Caco-2 (cell line): ENCODE measurements around the gene PYDC2. TPM values are rescaled to one million over a fixed set of nuclear protein-coding genes. Genes with fewer than 3 reads are reported as not detected.

Experiments used
- Bru-seq: library from RNA; stranded (reverse); fragments of 400-500 nt; gene quantifications from one replicate; lab custom pipeline; 2021; lab: Mats Ljungman, UMichigan
- BruChase-seq, 2 experiments: library from RNA; stranded (reverse); fragments of 400-500 nt; gene quantifications; one replicate each; lab custom pipeline; 2021; lab: Mats Ljungman, UMichigan
- BruUV-seq: library from RNA; stranded (reverse); fragments of 400-500 nt; replicated peaks from 2 replicates; lab custom pipeline; 2021; lab: Mats Ljungman, UMichigan
- CTCF ChIA-PET: fragments of 300-600 bp; sonication (Branson Sonifier 250); formaldehyde crosslinking; loops from one replicate; lab custom pipeline; 2022; ENCODE audit warnings: antibody characterized with exemption; lab: Charles Lee
- POLR2A ChIA-PET: fragments of 300-600 bp; sonication (Branson Sonifier 250); formaldehyde crosslinking; loops from one replicate; lab custom pipeline; 2022; ENCODE audit warnings: antibody characterized with exemption; lab: Charles Lee
- DNase-seq, 2 experiments: peaks; one replicate each; pipeline versions ENCODE4 v3.0.0 to v3.0.0-alpha.2; 2020 to 2022
- H3K27me3 ChIP-seq: replicated peaks from 2 replicates; pipeline ENCODE4 v1.6.0; 2011; ENCODE audit warnings: low read length; ENCODE audit not compliant: control insufficient read depth, insufficient read depth
- H3K36me3 ChIP-seq: 2 replicates; pipeline ENCODE4 v1.5.1; 2011; ENCODE audit warnings: low read length; ENCODE audit not compliant: control insufficient read depth, insufficient read depth
- H3K4me1 ChIP-seq: fragments of 250-450 bp; sonication (Bioruptor Pico); 2 replicates; pipeline ENCODE4 v1.5.1; 2020; ENCODE audit warnings: mild to moderate bottlenecking
- H3K4me3 ChIP-seq: 2 replicates; pipeline ENCODE4 v1.5.1; 2011; ENCODE audit warnings: low read depth, mild to moderate bottlenecking, control low read depth, low read length
- H3K9me3 ChIP-seq: fragments of 250-450 bp; sonication (Bioruptor Pico); 2 replicates; pipeline ENCODE4 v1.5.1; 2020; ENCODE audit warnings: mild to moderate bottlenecking, moderate library complexity
- H3K27ac Mint-ChIP-seq: one replicate; pipeline ENCODE4 v1.8.0; 2022; ENCODE audit warnings: mixed read lengths; ENCODE audit not compliant: unreplicated experiment
- H3K27me3 Mint-ChIP-seq: one replicate; pipeline ENCODE4 v1.8.0; 2022; ENCODE audit warnings: mixed read lengths; ENCODE audit not compliant: insufficient read depth, unreplicated experiment
- H3K36me3 Mint-ChIP-seq: one replicate; pipeline ENCODE4 v1.8.0; 2022; ENCODE audit warnings: mild to moderate bottlenecking, mixed read lengths; ENCODE audit not compliant: insufficient read depth, unreplicated experiment
- H3K4me1 Mint-ChIP-seq: one replicate; pipeline ENCODE4 v1.8.0; 2022; ENCODE audit warnings: low read depth, mixed read lengths; ENCODE audit not compliant: unreplicated experiment
- H3K4me3 Mint-ChIP-seq: one replicate; pipeline ENCODE4 v1.8.0; 2022; ENCODE audit warnings: mild to moderate bottlenecking, moderate library complexity, mixed read lengths; ENCODE audit not compliant: unreplicated experiment
- H3K9me3 Mint-ChIP-seq: one replicate; pipeline ENCODE4 v1.8.0; 2022; ENCODE audit warnings: mixed read lengths; ENCODE audit not compliant: unreplicated experiment
- CTCF ChIP-seq, 2 experiments: fragments of 200-600 bp in 1 of 2; IDR thresholded peaks; 1 replicate in 1 of 2; 2 replicates in 1 of 2; pipeline versions ENCODE4 v1.5.1 to v1.8.0; 2011 to 2022; ENCODE audit warnings: antibody characterized with exemption in 1 of 2, control low read depth in 1 of 2, inconsistent platforms in 1 of 2, low read depth in 1 of 2, low read length in 1 of 2, mild to moderate bottlenecking in 1 of 2, moderate library complexity in 1 of 2; ENCODE audit not compliant: insufficient read depth in 1 of 2, severe bottlenecking in 1 of 2, unreplicated experiment in 1 of 2
- intact Hi-C: fragments of 100-400 bp; cut with micrococcal nuclease; formaldehyde crosslinking; loops from one replicate; pipeline ENCODE4 v1.10.0; 2022; ENCODE audit not compliant: unreplicated experiment
- long read RNA-seq: library from polyadenylated mRNA; stranded (forward); transcript quantifications from one replicate; pipeline ENCODE4 v2.0.0, GENCODE V29; 2022
- total RNA-seq: library from RNA; stranded (reverse); gene quantifications from 2 replicates; pipeline ENCODE4 v1.2.3, GENCODE V29; 2022

Gene PYDC2
- total RNA-seq (not detected in 2 replicates), Bru-seq, nascent RNA (not detected), BruChase-seq, experiment 1, labeled RNA remaining after a 2-hour chase (percentile 36 among the genes with signal in this experiment), BruChase-seq, experiment 2, labeled RNA remaining after a 6-hour chase (percentile 33 among the genes with signal in this experiment)
- long read RNA-seq: 0 reads

- no peak within 1 kb of the TSS for H3K4me3 Mint-ChIP-seq
- Histone ChIP-seq H3K4me1 (0 out of 2 replicates have a peak, but pooled peaks cover 2% of the 10 kb centered on the region), H3K4me3 (no peak within 1 kb of the TSS), H3K9me3 (no peaks in the 10 kb centered on the region), H3K27me3 (no peaks in the 10 kb centered on the region), H3K36me3 (no peaks in the 10 kb centered on the region)
- no peaks in the 10 kb centered on the region for H3K4me1 Mint-ChIP-seq
- POLR2A ChIA-PET: no interaction called here
- DNase-seq: no peak
- intact Hi-C loops: no loop called here
- no peak within 1 kb of the TSS for H3K27ac Mint-ChIP-seq
- H3K27me3 Mint-ChIP-seq: no peaks in the 10 kb centered on the region
- no peak for TF ChIP-seq CTCF (IDR thresholded peaks at IDR 0.05; ENCODE audit: insufficient read depth in 1 of 2, low read depth in 1 of 2, low read length in 1 of 2, severe bottlenecking in 1 of 2, unreplicated experiment in 1 of 2)
- CTCF ChIA-PET: no interaction called here
- no peaks in the 10 kb centered on the region for H3K36me3 Mint-ChIP-seq
- no TSS peak for BruUV-seq
- no peaks in the 10 kb centered on the region for H3K9me3 Mint-ChIP-seq
These were observed at the start of gene PYDC2 for GRCh38 chr3:191461113-191461595. Gene PYDC2 (plus strand): TSS chr3:191461163. CDS start chr3:191461163, 0 bp downstream.

- ChIA-PET POLR2A (no interaction called here), CTCF (no interaction called here)
- DNase-seq: no peak
- BruUV-seq: no TSS peak
- intact Hi-C loops: loop anchor here (10.0 kb wide), 1 partner anchor 772 kb away; no protein-coding TSS in a partner anchor
- H3K27me3 ChIP-seq: no peaks in the 10 kb centered on the region
- H3K36me3 Mint-ChIP-seq: no peaks in the 10 kb centered on the region
- H3K27me3 Mint-ChIP-seq: no peaks in the 10 kb centered on the region
- no peaks in the 10 kb centered on the region for H3K9me3 ChIP-seq
- H3K4me1 Mint-ChIP-seq: no peaks in the 10 kb centered on the region
- H3K27ac Mint-ChIP-seq: no peak overlapping the region
- no peaks in the 10 kb centered on the region for H3K4me1 ChIP-seq
- H3K9me3 Mint-ChIP-seq: peaks cover 4% of the 10 kb centered on the region
- TF ChIP-seq CTCF (IDR thresholded peaks at IDR 0.05; ENCODE audit: insufficient read depth in 1 of 2, low read depth in 1 of 2, low read length in 1 of 2, severe bottlenecking in 1 of 2, unreplicated experiment in 1 of 2): no peak
- no peak overlapping the region for H3K4me3 ChIP-seq
- no peak overlapping the region for H3K4me3 Mint-ChIP-seq
- no peaks in the 10 kb centered on the region for H3K36me3 ChIP-seq
These were observed 48.2 kb upstream of the PYDC2 start for GRCh38 chr3:191412759-191413158.

GRCh38 chr3:191414286-191414685 is 46.7 kb upstream of the PYDC2 start:
- H3K36me3 Mint-ChIP-seq: no peaks in the 10 kb centered on the region
- CTCF ChIA-PET: interaction anchor here (1.0 kb wide), 1 partner anchor 1030 kb away, joined by 3 read pairs; no protein-coding TSS in a partner anchor
- POLR2A ChIA-PET: no interaction called here
- Histone ChIP-seq H3K9me3 (no peaks in the 10 kb centered on the region), H3K4me3 (no peak overlapping the region), H3K27me3 (no peaks in the 10 kb centered on the region), H3K4me1 (no peaks in the 10 kb centered on the region), H3K36me3 (no peaks in the 10 kb centered on the region)
- H3K27me3 Mint-ChIP-seq: no peaks in the 10 kb centered on the region
- H3K4me1 Mint-ChIP-seq: no peaks in the 10 kb centered on the region
- BruUV-seq: no TSS peak
- H3K4me3 Mint-ChIP-seq: no peak overlapping the region
- H3K9me3 Mint-ChIP-seq: no peaks in the 10 kb centered on the region
- no peak for DNase-seq
- H3K27ac Mint-ChIP-seq: no peak overlapping the region
- intact Hi-C loops: loop anchor here (10.0 kb wide), 1 partner anchor 771 kb away; no protein-coding TSS in a partner anchor
- no peak for TF ChIP-seq CTCF (IDR thresholded peaks at IDR 0.05; ENCODE audit: insufficient read depth in 1 of 2, low read depth in 1 of 2, low read length in 1 of 2, severe bottlenecking in 1 of 2, unreplicated experiment in 1 of 2)
